ENCODE data around the gene FSIP1. TPM values are rescaled to one million over a fixed set of nuclear protein-coding genes. Genes with fewer than 3 reads are reported as not detected.

FSIP1 gene
- total and polyA plus RNA-seq, 2 donors = 0.27 to 3.0 TPM

GRCh38 chr15:39609166-39609916 is 173.3 kb downstream of the FSIP1 start:
- H3K27ac ChIP-seq (ENCODE audit: low read depth) = no peak overlapping the region
- DNase-seq (ENCODE audit: extremely low spot score) = no peak
- H3K36me3 ChIP-seq (ENCODE audit: insufficient read depth) = no peaks in the 10 kb centered on the region
- WGBS = 84% methylated on average over 4 of the region's 4 CpGs
- H3K4me3 ChIP-seq (ENCODE audit: low read depth, low read length) = no peak overlapping the region
- H3K4me1 ChIP-seq (ENCODE audit: insufficient read depth) = no peaks in the 10 kb centered on the region

- 91% methylated on average over 2 of the region's 2 CpGs for WGBS
- Histone ChIP-seq H3K36me3 (ENCODE audit: insufficient read depth) (no peaks in the 10 kb centered on the region), H3K4me3 (ENCODE audit: low read depth, low read length) (no peak overlapping the region), H3K27ac (ENCODE audit: low read depth) (no peak overlapping the region), H3K4me1 (ENCODE audit: insufficient read depth) (no peaks in the 10 kb centered on the region)
- no peak for DNase-seq (ENCODE audit: extremely low spot score)
Measured at GRCh38 chr15:39608185-39609139, 174.2 kb downstream of the FSIP1 start.

GRCh38 chr15:39605146-39605545 is 177.5 kb downstream of the FSIP1 start:
- no peak overlapping the region for H3K4me3 ChIP-seq (ENCODE audit: low read depth, low read length)
- H3K36me3 ChIP-seq (ENCODE audit: insufficient read depth) = no peaks in the 10 kb centered on the region
- DNase-seq (ENCODE audit: extremely low spot score) = no peak
- H3K27ac ChIP-seq (ENCODE audit: low read depth) = no peak overlapping the region
- 84% methylated on average over 1 of the region's 1 CpG for WGBS
- H3K4me1 ChIP-seq (ENCODE audit: insufficient read depth) = no peaks in the 10 kb centered on the region

- H3K4me1 ChIP-seq (ENCODE audit: insufficient read depth) = no peaks in the 10 kb centered on the region
- no peak overlapping the region for H3K4me3 ChIP-seq (ENCODE audit: low read depth, low read length)
- H3K36me3 ChIP-seq (ENCODE audit: insufficient read depth) = no peaks in the 10 kb centered on the region
- DNase-seq (ENCODE audit: extremely low spot score) = no peak
- 83% methylated on average over 5 of the region's 5 CpGs for whole genome bisulfite sequencing
- H3K27ac ChIP-seq (ENCODE audit: low read depth) = no peak overlapping the region
Measured at GRCh38 chr15:39602143-39602542, 180.5 kb downstream of the FSIP1 start.

GRCh38 chr15:39599871-39600270 is 182.8 kb downstream of the FSIP1 start:
- no peaks in the 10 kb centered on the region for H3K4me1 ChIP-seq (ENCODE audit: insufficient read depth)
- no peak for DNase-seq (ENCODE audit: extremely low spot score)
- no peak overlapping the region for H3K4me3 ChIP-seq (ENCODE audit: low read depth, low read length)
- no peak overlapping the region for H3K27ac ChIP-seq (ENCODE audit: low read depth)
- 76% methylated on average over 2 of the region's 2 CpGs for WGBS
- no peaks in the 10 kb centered on the region for H3K36me3 ChIP-seq (ENCODE audit: insufficient read depth)

GRCh38 chr15:39598958-39599845 is 183.4 kb downstream of the FSIP1 start:
- no peaks in the 10 kb centered on the region for H3K36me3 ChIP-seq (ENCODE audit: insufficient read depth)
- H3K27ac ChIP-seq (ENCODE audit: low read depth) = no peak overlapping the region
- H3K4me3 ChIP-seq (ENCODE audit: low read depth, low read length) = no peak overlapping the region
- no peak for DNase-seq (ENCODE audit: extremely low spot score)
- WGBS = 71% methylated on average over 12 of the region's 12 CpGs
- no peaks in the 10 kb centered on the region for H3K4me1 ChIP-seq (ENCODE audit: insufficient read depth)

- no peak for DNase-seq (ENCODE audit: extremely low spot score)
- H3K4me1 ChIP-seq (ENCODE audit: insufficient read depth) = no peaks in the 10 kb centered on the region
- no peak overlapping the region for H3K27ac ChIP-seq (ENCODE audit: low read depth)
- WGBS = 33% methylated on average over 3 of the region's 3 CpGs
- H3K36me3 ChIP-seq (ENCODE audit: insufficient read depth) = peaks cover 2% of the 10 kb centered on the region
- H3K4me3 ChIP-seq (ENCODE audit: low read depth, low read length) = no peak overlapping the region
Measured at GRCh38 chr15:39598186-39598850, 184.3 kb downstream of the FSIP1 start.

GRCh38 chr15:39597751-39598185 is 184.9 kb downstream of the FSIP1 start:
- no peak overlapping the region for H3K27ac ChIP-seq (ENCODE audit: low read depth)
- H3K36me3 ChIP-seq (ENCODE audit: insufficient read depth) = peaks cover 2% of the 10 kb centered on the region
- DNase-seq (ENCODE audit: extremely low spot score) = no peak
- H3K4me1 ChIP-seq (ENCODE audit: insufficient read depth) = no peaks in the 10 kb centered on the region
- WGBS = 81% methylated on average over 6 of the region's 6 CpGs
- H3K4me3 ChIP-seq (ENCODE audit: low read depth, low read length) = no peak overlapping the region

- DNase-seq (ENCODE audit: extremely low spot score) = no peak
- Histone ChIP-seq H3K4me1 (ENCODE audit: insufficient read depth) (no peaks in the 10 kb centered on the region), H3K36me3 (ENCODE audit: insufficient read depth) (peaks cover 2% of the 10 kb centered on the region), H3K4me3 (ENCODE audit: low read depth, low read length) (no peak overlapping the region), H3K27ac (ENCODE audit: low read depth) (no peak overlapping the region)
- 83% methylated on average over 2 of the region's 2 CpGs for WGBS
Measured at GRCh38 chr15:39597336-39597735, 185.3 kb downstream of the FSIP1 start.

GRCh38 chr15:39596358-39597051 is 186.1 kb downstream of the FSIP1 start:
- Histone ChIP-seq H3K4me1 (ENCODE audit: insufficient read depth) (no peaks in the 10 kb centered on the region), H3K27ac (ENCODE audit: low read depth) (peak overlapping the region; percentile 50)
- 49% methylated on average over 5 of the region's 5 CpGs for WGBS

GRCh38 chr15:39595338-39596221 is 187.1 kb downstream of the FSIP1 start:
- no peak overlapping the region for H3K4me3 ChIP-seq (ENCODE audit: low read depth, low read length)
- 68% methylated on average over 8 of the region's 8 CpGs for WGBS
- peak overlapping the region; percentile 70 for H3K27ac ChIP-seq (ENCODE audit: low read depth)
- H3K4me1 ChIP-seq (ENCODE audit: insufficient read depth) = no peaks in the 10 kb centered on the region
- DNase-seq (ENCODE audit: extremely low spot score) = no peak
- H3K36me3 ChIP-seq (ENCODE audit: insufficient read depth) = peaks cover 3% of the 10 kb centered on the region

More at GRCh38 chr15:39596358-39597051, 186.1 kb downstream of the FSIP1 start:
- Histone ChIP-seq H3K4me3 (ENCODE audit: low read depth, low read length) (no peak overlapping the region), H3K36me3 (ENCODE audit: insufficient read depth) (peaks cover 2% of the 10 kb centered on the region)
- no peak for DNase-seq (ENCODE audit: extremely low spot score)

Measured in urinary bladder (tissue), 4 donors.